GM12865 (cell line): Measurements from ENCODE around the gene BTBD9.

Experiments
- DNase-seq: peaks from one replicate; pipeline ENCODE4 v3.0.0; 2010; ENCODE audit warnings: low read depth
- H3K4me3 ChIP-seq: 2 replicates; pipeline ENCODE4 v1.5.1; 2011; ENCODE audit warnings: mild to moderate bottlenecking, low read depth, low read length, control low read depth
- TF ChIP-seq, protein P1 (sequence below): IDR thresholded peaks from 2 replicates; pipeline ENCODE4 v1.5.1; 2011; ENCODE audit warnings: low read length, control low read depth, low read depth, inconsistent platforms; ENCODE audit not compliant: insufficient read depth; ENCODE audit errors: missing control alignments

The BTBD9 gene

DNA sequence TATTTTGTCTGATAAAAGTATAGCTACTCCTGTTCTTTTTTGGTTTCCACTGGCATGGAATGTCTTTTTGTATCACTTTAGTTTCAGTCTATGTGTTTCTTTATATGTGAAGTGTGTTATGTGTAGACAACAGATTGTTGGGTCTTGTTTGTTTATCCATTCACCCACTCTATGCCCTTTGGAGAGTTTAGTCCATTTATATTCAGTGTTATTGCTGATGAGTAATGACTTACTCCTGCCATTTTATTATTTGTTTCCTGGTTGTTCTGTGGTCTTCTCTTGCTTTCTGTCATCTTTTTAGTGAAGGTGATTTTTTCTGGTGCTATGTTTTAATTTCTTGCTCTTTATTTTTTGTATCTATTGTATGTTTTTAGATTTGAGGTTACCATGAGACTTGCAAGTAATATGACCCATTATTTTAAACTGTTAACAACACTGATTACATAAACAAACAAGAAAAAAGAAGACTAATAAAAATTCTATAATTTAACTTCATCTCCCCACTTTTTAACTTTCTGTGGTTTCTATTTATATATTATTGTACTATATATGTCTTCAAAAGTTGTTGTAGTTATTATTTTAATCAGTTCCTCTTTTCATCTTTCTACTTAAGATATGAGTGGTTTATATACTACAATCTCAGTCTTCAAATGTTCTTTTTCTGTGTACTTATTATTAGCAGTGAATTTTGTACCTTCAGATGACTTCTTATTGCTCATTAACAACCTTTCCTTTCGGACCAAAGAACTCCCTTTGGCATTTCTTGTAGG is 323.4 kb downstream of the BTBD9 start:
- no peak overlapping the region; the same call in 1 of the 2 replicates for H3K4me3 ChIP-seq
- peak; percentile 44 for DNase-seq
- TF ChIP-seq, protein P1, sequence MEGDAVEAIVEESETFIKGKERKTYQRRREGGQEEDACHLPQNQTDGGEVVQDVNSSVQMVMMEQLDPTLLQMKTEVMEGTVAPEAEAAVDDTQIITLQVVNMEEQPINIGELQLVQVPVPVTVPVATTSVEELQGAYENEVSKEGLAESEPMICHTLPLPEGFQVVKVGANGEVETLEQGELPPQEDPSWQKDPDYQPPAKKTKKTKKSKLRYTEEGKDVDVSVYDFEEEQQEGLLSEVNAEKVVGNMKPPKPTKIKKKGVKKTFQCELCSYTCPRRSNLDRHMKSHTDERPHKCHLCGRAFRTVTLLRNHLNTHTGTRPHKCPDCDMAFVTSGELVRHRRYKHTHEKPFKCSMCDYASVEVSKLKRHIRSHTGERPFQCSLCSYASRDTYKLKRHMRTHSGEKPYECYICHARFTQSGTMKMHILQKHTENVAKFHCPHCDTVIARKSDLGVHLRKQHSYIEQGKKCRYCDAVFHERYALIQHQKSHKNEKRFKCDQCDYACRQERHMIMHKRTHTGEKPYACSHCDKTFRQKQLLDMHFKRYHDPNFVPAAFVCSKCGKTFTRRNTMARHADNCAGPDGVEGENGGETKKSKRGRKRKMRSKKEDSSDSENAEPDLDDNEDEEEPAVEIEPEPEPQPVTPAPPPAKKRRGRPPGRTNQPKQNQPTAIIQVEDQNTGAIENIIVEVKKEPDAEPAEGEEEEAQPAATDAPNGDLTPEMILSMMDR: no peak

DNA sequence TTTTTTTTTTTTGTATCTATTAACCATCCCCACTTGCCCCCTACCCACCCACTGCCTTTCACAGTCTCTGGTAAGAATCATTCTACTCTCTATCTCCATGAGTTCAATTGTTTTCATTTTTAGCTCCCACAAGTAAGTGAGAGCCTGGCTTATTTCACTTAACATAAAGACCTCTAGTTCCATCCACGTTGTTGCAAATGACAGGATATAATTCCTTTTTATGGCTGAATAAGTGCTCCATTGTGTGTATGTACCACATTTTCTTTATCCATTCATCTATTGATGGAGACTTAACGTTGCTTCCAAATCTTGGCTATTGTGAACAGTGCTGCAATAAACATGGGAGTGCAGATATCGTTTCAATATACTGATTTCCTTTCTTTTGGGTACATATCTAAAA is 328.5 kb downstream of the BTBD9 start:
- TF ChIP-seq, protein P1: no peak
- DNase-seq: no peak
- H3K4me3 ChIP-seq: no peak overlapping the region

DNA sequence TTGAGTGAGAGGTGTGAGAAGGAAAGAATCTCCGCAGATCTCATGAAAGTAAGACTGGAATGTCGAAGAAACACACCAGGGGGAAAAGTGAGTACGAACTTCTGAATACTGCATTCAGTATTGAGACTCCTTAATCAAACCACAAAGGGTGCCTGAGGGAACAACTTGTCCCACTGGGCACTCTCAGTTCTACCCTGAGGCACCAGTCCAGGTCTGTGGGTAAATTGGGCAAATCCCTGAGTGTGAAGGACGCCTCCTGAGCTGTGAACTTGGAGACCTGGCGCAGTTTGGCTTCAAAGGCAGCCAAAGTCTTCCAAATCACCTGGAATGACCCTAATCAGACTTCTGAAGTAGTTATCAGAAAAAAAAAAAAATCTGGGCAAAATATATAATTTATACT is 329.7 kb downstream of the BTBD9 start:
- H3K4me3 ChIP-seq: no peak overlapping the region
- TF ChIP-seq, protein P1: no peak
- no peak for DNase-seq

DNA sequence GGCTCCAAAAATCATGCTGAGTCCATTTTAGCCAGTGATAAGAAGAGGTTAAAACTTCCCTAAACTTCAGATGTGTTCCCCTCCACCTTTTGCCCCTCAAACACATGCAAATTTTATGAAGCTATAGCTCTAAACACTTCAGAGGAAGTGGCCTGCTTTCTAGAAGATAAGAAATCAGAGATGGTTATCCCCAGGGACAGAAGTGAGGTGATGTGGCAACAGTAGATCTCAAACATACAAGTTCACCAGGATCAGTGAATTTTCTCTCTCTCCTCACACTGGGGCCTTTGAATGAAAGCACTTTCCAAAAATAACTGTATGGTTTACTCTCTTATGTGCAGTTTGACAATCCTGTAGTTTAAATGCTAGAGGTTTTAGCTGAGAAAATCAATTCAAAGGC is 332.0 kb downstream of the BTBD9 start:
- peak; percentile 84 for DNase-seq
- TF ChIP-seq, protein P1: no peak
- peak overlapping the region; percentile 17; the same call in 1 of the 2 replicates for H3K4me3 ChIP-seq

DNA sequence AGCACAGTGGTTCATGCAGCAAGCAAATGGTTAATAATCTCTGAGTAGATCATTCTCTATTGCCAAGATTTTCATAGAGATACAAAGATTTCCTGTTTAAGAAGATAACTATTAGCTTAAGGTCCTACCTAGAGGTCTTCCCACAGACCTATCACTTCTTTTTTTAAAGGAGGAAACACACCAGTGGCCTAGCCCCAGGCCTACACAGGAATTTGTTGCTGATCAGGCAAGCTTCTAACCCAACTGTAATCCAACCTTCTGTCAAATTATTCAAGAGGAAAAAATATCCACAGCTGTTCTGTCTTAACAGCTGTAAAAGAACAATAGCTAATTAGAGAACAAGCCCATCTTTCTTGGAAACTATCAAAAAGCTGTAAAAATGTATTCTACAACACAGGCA is 332.8 kb downstream of the BTBD9 start:
- no peak overlapping the region; the same call in 1 of the 2 replicates for H3K4me3 ChIP-seq
- peak; percentile 42 for DNase-seq
- TF ChIP-seq, protein P1: no peak

DNA sequence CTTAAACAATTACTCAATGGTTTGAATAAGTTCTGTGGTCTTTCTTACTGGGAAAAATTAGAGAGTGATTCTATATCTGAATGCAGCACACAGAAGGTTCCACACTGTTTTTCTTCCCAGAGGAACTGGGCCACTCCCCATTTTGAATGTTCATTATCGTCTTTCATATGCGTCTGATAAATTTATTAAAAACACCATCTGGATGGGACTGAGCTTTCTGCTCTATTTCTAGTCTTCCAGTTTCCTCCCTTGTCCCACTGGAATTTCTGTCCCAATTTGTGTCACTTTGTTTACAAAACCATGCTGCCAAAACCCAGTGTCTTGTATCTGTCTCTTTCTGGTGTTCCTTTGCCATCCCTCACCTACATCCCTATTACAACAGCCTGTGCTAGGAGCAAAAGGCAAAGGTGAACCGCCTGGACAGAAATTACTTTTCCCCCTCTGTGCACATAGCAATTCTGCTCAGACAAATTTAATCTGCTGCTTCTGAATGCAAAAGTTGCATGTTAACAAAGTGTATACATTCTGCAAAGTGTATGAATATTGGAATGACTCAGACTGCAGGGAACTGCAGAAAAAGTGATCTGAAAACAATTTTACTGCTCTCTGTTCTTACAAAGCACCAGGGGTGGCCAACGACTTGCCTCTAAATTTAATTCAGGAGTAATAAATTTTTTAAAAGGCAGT is 333.6 kb downstream of the BTBD9 start:
- TF ChIP-seq, protein P1: no peak
- H3K4me3 ChIP-seq: no peak overlapping the region
- peak; percentile 76 for DNase-seq

DNA sequence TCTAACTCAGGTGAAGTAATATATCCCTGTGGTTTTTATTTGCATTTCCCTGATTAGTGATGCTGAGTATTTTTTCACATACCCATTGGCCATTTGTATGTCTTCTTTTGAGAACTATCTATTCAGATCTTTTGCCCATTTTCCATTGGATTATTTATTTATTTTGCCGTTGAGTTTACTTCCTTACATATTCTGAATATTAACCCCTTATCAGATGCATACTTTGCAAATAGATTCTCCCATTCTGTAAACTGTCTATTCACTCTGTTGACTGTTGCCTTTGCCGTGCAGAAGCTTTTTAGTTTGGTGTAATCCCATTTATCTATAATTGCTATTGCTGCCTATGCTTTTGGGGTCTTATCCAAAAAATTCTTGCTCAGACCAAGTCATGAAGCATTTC is 336.9 kb downstream of the BTBD9 start:
- DNase-seq: no peak
- TF ChIP-seq, protein P1: no peak
- H3K4me3 ChIP-seq: no peak overlapping the region
